Activated CD4-positive, CD25-positive, alpha-beta regulatory T cell treated with anti-CD3 and anti-CD28 coated beads, Interleukin-2, amount 50 U/mL, for 16 hours (primary cell): ENCODE data around the gene IFIH1.

Experiments used
- DNase-seq: peaks from one replicate; pipeline ENCODE4 v3.0.0-alpha.2; 2020; ENCODE audit warnings: low read depth, low spot score

IFIH1 gene

DNA sequence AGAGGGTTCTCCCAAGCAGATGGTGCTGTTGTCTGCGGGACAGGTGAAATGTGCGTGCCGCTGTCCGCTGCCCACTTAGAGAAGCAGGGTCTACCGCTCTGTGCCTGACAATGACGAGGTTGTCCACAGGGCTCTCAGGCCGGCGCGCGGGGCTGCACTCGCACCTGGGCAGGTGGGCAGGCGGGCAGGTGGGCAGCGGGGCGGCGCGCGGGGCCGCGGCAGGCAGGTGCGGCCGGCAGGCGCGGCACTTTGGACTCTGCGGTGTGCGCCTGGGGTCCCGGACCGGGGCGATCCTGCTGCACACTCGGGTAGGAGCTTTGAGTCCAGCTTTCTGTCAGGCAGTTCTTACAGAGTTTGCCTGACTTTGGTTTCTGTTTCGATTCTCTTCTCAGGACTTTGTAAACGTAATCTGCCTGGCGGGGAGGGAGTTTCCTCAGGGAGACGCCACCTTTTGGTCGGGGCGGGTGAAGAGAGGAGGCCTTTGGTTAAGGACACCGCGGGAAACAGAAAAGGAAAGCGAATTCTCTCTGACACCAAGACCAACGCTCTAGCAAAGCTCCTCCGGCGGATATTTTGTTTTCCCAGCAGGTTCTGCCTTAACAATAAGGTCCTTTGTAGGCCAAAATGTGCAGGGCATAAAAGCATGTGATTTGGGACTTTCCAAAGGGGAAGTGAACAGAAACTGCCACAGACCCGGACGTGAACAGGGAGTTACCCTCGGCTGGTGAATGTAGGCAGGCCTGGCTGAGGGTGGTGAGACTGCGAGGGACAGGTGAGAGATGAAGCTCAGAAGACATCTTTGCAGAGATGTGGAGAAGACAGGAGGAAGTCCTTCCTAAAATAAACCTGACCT, at the start of gene IFIH1:
IFIH1 (minus strand) TSS at position 357 of the 853 bp plus-strand sequence. CDS start 377 bp downstream, outside the sequence.
- peak; percentile 51 for DNase-seq

DNA sequence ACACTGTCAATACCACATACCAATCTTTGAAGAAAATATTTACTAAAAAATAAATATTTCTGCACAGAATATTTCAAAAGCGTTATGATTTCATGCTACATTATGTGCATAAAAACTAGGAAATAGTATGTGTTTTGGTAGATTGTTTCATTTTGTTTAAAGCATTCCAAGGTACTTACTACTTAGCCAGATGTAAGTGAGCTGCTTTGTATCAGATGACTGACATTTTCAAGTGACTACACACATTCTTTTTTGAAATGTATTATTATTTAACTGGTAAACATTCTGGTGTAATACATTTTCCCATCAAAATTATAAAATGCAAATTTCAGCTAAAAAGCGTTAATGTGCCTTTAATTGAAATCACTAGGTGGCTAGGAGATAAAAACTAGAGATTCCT, 46.9 kb upstream of the IFIH1 start:
- no peak for DNase-seq

DNA sequence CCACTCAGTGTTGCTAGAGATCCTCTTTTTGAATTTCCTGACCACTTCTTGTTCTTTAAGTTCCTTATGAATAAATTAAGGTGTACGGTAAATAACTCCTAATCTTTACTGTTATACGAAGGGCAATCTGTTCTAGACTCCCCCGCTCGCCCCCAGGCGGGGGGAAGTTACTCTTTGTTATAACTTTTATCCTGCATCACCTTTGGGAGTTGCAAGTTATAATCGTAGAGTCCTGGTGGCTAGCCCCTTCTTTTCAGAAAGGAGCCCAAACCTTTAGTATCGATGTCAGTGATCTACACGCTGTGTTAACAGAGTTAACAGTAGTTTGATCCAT, 26.1 kb upstream of the IFIH1 start:
- no peak for DNase-seq

DNA sequence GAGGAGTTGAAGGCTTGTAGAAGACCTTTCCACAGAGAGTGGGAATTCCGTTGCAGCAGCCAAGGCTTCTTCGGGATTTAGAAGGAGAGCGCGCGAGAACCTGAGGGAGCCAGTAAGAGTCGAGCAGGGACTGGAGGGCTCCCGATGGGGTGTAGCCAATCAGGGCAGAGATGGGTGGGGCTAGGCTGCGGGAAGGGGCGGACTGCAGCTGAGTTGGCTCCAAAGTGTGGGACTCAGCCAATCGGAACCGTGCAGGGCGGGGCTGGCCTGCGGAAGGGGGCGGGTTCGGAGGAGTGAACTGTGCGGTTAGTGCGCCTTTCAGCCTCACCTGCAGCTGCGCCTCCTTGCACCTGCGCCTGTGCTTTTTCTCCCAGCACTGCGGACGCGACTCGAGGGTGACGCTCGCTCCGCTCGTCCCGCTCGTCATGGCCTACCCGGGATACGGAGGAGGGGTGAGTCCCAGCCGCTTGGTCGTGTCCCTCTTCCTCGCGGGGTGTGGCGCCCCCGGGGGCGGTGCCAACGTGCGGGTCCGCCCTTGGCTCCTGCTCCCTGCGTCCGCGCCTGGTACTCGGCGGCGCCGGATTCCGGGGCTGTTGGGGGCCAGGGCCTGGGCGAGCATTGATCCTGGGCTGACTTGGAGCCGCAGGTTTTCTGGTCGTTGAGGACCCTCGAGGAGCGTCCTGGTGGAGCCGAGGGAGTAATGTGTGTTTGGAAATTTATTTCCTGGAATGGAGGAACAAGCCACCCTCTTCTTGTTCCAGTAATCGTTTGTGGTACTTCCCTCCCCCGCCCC, 25.5 kb upstream of the IFIH1 start, which contains the start of gene GCA:
GCA (plus strand) TSS at position 309 of the 793 bp plus-strand sequence; CDS start at position 426, 117 bp downstream.
- DNase-seq, result peak; percentile 96

DNA sequence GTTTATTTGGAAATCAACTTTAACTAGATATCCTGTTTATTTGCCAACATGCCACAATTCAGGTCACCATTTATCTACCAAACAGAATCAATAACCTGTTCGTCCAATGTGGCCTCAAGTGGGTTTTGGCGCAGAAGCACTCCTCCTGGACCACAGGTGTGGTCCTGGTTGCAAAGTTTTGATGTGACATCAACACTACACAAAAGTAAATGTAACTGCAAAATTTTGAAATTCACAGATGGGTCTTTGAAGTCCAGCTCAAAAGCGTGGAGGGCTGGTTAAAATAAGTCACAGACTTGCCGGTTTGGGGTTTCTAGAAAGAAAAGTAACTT, 25.0 kb upstream of the IFIH1 start:
- DNase-seq, result no peak

DNA sequence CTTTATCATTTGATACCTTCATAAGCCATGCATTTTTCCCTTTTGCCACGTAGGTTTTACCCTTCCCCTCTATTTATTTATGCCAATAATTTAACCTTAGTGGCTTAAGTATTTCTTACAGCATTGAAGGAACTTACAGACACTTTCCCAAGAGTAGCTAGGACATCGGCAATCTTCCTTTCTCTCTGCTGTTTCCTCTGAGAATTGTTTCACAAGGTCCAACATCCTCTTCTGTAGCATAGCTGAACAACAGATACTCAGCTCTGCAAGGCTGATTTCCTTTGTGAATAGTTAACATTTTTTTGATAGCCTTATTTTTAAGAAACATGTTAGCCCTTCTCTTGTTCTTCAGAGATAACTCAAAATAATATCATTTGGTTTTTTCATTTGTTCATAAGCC, 24.4 kb upstream of the IFIH1 start:
- DNase-seq, result no peak

DNA sequence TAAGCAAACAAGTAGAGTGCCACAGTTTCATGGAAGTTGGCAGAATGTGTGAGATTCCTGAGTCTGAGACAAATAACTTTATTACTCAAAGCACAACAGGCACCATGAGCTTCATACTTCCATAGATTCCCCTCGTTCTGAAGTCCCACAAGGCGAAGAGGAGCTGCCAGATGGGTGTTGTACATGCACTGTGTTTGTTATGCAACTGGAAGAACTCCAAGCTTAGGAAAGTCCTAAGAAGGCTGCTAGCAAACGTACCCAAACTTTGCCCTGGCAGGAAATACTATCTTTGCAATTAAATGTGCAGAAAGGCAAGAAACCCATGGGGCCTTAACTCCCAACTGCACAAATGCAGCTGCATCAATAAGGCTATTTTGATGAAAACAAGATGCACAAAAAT, 23.8 kb upstream of the IFIH1 start:
- DNase-seq, result no peak

DNA sequence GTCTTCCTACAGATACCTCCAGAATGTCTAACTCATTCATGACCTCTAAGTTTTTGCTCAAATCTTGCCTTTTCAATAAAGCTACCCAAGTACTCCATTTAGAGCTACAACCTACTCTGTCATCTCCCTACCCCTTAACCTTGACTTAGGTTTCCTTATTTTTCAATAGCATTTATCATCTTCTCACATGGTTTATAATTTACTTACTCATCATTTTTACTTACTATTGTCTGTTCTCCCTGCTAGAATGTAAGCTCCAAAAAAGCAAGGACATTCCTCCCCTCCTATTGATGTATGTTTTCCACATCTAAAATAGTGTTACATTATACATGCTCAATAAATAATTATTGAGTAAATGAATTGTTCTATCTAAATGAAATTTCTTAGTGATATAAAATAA, 22.3 kb upstream of the IFIH1 start:
- no peak for DNase-seq

DNA sequence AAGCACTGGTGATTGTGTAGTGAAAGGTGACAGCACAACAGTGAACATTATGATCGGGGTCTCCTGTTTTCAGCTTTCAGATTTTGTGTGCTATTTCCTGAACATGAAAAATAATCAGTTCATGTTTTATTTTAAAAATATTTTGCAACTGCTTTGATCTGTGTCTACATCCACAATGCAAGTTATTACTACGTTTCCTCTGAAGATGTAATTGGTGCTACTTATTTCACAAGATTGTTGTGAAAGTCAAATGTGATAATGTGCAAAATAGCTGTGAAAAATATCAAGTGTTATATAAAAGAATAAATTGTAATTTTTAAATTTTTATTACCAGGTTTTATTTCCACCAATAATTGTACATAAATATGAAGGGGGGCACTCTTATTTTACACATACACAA, 19.4 kb upstream of the IFIH1 start:
- DNase-seq, result no peak

DNA sequence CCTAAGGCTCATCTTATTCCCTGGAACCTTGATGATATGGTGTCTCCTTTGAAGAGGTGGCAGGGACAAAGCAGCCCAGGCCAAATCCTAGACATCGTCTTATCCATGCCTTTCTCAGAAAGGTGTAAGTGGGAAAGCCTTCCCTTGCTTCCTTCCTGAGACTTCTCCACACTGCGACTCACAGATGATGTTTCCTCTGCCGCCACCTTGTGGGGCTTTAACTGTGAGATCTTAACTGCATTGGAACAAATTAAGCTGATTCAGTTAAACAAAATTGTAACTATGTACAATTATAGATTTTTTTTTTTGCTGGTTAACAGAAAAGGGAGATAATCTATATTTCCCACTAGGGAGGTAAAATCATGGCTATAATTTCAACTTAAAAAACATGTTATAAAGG, 15.5 kb upstream of the IFIH1 start:
- no peak for DNase-seq

DNA sequence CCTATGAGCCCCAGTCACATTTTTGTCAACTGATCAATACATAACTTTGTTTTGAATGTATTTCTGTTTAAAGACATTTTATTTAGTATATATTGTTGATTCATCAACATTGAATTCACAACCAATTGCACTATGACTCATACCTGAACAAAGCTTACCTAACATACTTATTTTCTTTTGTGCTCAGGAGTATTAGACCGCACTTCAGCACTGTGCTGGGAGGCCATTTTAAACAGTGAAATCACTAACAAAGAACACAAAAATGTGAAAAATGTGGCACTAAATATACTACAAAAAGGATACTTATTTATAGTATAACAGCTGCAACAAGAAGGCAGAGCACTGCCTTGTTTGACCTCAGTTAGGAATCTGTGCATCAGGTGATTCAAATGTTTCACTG, 12.4 kb upstream of the IFIH1 start:
- no peak for DNase-seq

DNA sequence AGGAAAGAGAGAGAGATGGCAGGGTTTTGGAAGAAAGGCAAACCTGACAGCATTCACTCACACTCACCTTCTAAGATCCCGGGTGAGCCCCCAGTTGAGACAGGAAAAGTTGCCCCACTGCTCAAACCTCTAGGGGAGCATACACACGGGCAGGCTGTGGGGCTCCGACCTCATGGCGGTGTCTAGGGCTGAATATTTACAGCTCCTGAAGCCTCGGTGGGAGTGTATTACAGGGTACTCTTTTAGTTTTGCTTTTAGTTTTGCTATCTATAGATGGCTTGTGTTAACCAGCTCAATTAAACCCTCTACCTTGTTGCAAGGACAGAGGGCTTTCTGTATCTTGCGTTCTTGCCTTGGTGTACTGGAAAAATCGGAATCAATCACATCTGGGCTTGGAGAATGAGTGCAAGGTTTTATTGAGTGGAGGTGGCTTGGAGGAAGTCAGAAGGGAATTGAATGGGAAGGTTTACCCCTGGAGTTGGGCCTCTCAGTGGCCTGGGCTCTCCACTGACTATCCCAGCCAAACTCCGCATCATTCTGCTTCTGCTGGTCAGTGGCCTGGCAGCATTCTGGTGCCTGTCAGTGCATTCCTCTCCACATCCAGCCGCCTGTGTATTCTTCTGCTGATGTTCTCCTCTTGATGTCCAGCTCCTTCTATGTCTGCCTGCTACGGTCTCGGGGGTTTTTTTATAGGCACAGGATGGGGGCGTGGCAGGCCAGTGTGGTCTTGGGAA, 10.1 kb upstream of the IFIH1 start:
- DNase-seq, result no peak

DNA sequence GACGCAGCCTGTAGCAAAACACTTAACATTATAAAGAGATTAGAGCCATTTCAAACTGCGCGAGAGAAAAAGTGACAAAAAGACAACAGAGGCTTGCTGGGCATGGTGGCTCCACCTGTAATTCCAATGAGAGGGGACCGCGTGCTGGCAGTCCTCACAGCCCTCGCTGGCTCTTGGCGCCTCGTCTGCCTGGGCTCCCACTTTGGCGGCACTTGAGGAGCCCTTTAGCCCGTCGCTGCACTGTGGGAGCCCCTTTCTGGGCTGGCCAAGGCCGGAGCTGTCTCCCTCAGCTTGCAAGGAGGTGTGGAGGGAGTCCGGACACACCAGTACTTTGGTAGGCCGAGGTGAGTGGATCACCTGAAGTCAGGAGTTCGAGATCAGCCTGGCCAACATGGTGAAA, 9.3 kb upstream of the IFIH1 start:
- DNase-seq, result no peak

DNA sequence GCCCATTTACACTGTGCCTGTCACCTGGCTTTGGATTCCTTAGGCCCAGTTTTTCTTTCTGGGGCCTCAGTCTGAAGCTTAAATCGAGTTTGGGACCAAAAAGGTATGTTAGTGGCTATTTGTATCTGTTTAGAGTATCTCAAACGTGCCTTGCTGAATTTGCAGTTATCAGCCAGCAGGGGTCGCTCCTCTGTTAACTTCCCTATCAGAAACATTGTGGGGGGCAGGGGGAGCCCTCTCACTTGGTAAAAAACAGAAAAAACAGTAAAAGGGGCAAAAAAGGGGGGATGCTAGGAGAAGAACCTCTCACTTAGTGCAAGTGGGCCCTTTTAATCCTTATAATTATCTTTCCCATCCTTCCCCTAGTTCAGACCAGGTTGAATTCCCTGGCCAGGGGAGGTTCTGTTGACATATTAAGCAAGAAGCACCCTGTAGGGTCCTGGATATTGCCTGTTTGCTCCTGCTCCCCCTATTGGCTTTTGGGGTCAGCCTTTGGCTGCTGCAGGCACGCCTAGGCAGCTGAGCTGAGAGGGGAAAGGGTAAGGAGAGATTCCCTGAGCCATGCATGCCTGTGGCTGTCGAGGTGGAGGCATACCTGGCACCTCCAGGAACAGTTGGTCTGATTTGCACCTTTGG, 8.8 kb upstream of the IFIH1 start:
- DNase-seq, result no peak

DNA sequence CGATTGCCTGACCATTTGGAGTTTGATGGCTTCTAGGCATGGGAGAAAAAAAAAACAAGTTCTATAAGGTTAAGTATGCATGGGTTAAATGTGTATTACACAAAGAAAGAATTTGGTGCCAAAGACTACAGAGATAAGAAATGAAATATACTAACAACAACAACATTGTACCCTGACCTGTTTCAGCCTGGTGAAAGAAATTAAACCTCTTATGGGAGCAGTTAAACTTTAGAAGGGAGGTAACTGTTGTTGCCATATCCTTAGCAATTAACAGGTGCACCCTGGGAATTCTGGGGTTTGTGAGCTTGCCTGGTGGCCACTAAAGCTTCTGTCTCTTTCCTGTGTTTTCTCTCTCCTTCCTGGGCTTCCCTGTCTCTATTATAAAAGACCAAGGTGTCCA, 6.5 kb upstream of the IFIH1 start:
- no peak for DNase-seq

DNA sequence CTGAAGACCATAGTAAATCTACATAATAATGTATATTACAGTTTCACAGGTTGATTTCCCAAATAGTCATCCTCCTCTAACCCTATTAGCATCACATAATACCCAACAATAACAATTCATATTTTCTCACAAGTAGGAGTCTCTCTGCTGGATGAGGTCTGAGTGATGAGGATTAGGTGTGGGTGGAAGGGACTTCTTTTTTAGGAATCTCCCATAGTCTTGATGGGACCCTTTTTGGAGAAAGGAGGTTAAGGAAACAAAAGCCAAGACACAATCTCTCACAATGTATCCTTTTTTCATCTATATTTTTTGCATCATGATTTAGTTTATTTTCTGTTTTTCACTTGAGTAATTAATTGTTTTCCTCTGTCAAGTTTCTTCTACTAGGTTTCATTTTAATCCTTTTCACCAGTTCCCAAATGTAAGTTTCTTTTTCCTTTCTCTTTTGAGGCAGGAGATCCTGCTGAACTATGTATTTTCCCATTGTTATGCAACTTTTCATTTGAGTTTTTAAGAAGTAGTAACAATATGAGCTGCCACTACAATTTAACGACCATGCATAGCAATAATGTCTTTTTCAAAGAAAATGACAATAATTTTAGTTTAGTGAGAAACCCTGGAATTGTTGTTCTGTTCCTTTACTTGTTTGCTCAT, 2.5 kb upstream of the IFIH1 start:
- no peak for DNase-seq

DNA sequence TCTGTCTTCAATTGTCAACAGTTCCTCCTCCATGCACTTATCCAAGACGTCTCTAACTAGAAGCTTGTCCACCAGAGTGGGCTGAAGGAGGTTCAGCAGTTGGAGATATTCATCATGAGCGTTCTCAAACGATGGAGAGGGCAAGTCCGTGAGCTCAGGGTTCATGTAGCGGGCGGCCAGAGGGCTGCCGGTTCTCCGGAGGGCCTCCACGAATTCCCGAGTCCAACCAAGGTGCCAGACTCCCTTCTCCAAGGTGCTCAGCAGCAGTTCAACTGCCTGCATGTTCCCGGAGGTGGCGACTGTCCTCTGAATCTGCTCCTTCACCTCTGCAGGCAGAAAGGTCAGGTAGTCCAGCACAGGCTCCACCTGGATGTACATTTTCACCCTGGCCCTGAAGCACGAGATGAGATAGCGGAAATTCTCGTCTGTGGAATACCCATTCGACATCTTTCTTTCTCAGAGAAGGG, 590 bp downstream of the IFIH1 start:
- no peak for DNase-seq

DNA sequence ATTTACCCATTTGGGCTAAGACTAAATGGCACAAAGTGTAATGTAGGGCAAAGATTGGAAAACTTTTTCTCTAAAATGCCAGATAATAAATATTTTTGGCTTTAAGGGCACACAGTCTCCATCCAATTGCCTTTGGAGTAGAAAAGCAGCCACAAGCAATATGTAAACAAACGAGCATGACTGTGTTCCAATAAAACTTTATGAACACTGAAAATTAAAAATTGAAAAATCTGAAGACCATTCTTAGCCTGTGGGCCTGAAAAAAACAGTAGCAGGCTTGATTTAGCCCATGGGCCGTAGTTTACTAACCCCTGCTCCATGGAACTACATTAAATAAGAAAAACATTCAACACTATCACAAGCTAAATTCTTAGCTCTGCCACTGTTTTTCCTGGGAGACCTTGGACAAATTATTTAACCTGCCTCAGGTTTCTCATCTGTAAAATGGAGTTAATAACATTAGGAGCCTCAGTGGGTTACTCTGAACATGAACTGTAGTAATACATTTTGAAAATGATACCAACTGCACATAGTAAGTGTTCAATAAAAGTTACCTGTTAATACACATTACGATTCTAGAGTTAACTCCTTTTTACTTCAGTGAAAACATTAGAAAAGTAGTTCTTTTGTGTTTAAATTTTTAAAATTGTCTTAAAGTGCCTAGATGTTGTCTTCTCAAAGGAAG, 1.3 kb downstream of the IFIH1 start:
- no peak for DNase-seq

DNA sequence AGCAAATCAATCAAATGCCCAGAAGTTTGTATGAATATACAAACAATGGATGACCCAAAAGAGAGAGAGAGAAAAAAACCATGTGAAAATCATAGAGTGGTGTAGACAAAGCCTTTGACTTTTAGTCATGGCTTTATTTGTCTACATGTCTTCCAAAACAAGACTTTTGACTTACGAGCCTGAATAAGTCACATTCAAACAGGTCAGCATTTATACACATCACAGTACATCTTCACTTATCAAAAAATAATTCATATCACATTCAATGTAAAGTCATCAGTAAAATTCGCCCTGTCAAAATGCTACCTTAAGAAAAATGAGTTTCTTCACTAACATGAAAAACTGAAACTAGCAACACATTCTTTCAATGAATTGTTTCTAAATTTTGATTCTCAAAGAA, 1.9 kb downstream of the IFIH1 start:
- no peak for DNase-seq

DNA sequence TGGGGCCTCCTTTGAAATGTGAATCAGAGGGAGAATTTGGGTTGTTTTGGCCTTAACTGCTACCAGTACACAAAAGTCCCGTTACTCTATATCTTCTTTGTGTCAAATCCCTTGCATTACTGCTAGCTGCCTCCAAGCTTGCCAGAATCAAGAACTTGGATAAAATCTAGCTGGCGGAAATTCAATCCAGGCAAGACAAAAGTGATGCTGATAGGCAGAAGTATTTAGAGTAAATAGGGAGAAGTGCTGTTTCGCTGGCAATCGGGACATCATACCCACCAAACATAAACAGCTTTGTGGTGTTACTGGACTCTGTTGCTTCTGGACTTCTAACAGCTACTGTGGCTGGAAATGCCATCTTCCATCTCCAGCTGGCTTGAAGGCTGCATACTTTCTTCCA, 2.5 kb downstream of the IFIH1 start:
- no peak for DNase-seq

DNA sequence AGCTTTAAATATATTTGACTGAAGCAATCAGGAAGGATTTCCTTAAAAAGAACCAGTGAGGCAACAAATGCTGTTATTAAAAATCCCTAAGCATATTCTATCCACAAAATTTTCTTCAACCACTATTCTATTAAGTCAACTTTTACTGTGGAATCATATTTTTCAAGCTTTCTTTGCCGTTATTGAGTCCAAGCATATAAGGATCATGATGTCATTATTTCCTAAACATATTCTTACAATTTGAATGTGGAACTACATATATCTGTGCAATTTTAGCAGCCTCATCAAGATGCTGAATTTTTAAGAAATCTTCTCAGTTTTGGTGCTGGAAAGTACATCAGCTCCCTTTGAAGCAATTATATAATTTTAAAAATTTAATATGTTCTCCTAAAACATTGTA, 5.6 kb downstream of the IFIH1 start:
- DNase-seq, result no peak
